Loucy (cell line): Measurements from ENCODE around the gene ME3.

ENCODE experiments used
- EZH2phosphoT487 ChIP-seq: fragments of 200-600 bp; IDR thresholded peaks from 2 replicates; pipeline ENCODE4 v1.6.1; 2018; ENCODE audit warnings: antibody characterized with exemption, mild to moderate bottlenecking, moderate library complexity, borderline replicate concordance
- TF ChIP-seq, protein P1 (sequence below): fragments of 200-600 bp; sonication (generic); conservative IDR thresholded peaks from 2 replicates; pipeline ENCODE4 v1.5.1; 2014; ENCODE audit warnings: mild to moderate bottlenecking, antibody characterized with exemption, low read length

GRCh38 chr11:86579406-86579731, 93.0 kb downstream of the ME3 start:
- no peak for TF ChIP-seq EZH2phosphoT487
- TF ChIP-seq, protein P1, sequence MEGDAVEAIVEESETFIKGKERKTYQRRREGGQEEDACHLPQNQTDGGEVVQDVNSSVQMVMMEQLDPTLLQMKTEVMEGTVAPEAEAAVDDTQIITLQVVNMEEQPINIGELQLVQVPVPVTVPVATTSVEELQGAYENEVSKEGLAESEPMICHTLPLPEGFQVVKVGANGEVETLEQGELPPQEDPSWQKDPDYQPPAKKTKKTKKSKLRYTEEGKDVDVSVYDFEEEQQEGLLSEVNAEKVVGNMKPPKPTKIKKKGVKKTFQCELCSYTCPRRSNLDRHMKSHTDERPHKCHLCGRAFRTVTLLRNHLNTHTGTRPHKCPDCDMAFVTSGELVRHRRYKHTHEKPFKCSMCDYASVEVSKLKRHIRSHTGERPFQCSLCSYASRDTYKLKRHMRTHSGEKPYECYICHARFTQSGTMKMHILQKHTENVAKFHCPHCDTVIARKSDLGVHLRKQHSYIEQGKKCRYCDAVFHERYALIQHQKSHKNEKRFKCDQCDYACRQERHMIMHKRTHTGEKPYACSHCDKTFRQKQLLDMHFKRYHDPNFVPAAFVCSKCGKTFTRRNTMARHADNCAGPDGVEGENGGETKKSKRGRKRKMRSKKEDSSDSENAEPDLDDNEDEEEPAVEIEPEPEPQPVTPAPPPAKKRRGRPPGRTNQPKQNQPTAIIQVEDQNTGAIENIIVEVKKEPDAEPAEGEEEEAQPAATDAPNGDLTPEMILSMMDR = no peak
